NCI-H2227 (cell line): ENCODE data around the gene LPAR1.
"Not testable (repeated sequence)": the region's sequence is repeated elsewhere in the genome, so short reads cannot be mapped to it uniquely, and the experiment has no call there.

ENCODE experiments used
- DNase-seq: peaks from one replicate; lab custom pipeline; 2025; ENCODE audit not compliant: unreplicated experiment; lab: John Stamatoyannopoulos, UW

The LPAR1 gene

DNA sequence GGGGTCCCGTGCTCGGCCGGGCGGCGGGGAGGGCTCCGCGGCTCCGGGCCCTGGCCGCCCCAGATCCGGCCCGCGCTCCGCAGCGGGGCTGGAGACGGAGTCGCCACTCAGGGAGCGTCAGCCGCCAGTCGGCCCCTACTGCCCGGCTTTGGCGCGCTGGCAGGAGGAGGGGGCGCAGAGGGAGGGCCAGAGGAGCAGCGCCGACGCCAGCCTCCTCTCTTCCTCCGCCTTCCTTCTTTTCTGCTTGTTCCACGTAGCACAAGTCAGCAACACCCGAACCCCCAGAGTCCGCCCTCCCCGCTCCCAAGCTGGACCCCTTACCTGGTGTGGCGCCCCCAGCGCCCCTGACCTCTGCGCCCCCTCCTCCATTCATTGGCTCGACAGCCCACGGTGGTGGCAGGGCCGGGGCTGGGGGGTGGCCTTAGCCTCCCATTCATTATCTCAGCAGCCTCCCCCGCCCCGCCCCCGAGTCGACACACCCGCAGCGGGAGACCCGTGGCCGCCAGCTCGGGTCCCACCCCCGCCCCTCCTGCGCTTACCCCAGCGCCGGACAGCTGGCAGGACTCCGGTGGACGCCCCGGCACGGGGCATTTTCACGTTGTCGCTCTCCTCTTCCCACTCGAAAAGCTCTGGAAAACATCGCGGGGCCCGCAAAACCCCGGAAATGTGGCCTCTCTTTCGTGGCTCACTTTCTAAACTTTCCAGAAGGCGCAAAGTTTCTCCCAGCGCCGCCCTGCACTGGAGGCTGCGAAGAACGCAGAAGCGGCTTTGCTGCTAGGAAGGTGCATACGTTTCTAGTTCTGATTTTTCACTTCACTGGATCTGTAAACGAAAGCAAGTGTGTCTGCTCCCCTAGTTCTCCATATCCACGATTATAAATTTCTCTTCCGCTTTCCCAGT, at the start of gene LPAR1:
TSS of gene LPAR1 (minus strand) at position 140 of the 900 bp plus-strand sequence. CDS start 66,353 bp downstream, outside the sequence.
- DNase-seq: no peak

GRCh38 chr9:111078391-111079038, 40.2 kb upstream of the LPAR1 start:
- DNase-seq: no peak

DNA sequence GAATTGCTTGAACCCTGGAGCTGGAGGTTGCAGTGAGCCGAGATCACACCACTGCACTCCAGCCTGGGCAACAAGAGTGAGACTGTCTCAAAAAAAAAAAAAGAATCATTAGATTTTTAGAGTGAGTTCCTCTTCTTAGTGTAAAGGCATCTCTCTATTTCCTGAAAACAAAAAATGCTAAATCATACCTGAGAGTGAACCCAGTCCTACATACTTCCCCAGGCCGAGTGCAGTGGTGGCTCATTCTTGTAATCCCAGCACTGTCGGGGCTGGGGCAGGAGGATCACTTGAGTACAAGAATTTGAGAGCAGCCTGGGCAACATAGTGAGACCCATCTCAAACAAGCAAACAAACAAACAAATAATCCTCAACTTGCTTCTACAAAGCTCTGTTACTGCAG, 38.2 kb upstream of the LPAR1 start:
- no peak for DNase-seq

DNA sequence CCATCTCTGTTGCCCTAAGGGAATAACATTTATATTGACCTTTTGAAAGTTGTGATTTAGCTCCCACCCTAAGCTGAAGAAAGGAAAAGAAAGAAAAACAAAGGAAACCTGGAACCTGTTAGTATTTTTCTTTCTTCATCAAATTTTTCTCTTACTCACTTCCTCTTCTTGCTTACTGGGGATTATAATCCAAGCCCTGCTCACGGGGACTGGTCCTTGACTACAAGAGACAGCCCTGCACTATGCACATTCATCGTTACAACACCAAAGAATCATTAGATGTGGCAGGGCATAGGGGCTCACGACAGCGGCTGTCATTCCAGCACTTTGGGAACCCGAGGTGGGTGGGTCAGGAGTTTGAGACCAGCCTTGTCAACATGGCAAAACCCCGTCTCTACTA, 37.8 kb upstream of the LPAR1 start:
- DNase-seq: no peak

GRCh38 chr9:111074395-111074794, 36.1 kb upstream of the LPAR1 start:
- DNase-seq: no peak

DNA sequence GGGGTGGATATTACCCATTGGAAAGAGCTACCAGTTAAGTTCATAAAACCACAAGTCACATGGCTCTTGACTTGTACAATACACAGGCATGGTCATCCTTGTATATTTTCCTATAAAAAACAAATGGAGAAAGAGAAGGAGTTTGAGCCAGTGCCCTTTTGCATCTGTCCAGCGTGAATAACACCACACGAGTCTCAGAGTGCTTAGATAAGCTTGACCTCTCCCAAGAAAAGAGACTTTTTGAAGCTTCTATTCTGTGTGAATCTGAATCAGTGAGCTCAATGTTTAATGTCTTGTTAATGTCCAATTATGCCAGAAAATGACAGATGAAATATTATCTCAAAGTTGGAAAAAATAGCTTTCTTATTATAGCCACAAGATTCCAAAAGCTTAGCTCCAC, 30.9 kb upstream of the LPAR1 start:
- no peak for DNase-seq

- DNase-seq: no peak
These were observed 30.5 kb upstream of the LPAR1 start for GRCh38 chr9:111068771-111069170.

DNA sequence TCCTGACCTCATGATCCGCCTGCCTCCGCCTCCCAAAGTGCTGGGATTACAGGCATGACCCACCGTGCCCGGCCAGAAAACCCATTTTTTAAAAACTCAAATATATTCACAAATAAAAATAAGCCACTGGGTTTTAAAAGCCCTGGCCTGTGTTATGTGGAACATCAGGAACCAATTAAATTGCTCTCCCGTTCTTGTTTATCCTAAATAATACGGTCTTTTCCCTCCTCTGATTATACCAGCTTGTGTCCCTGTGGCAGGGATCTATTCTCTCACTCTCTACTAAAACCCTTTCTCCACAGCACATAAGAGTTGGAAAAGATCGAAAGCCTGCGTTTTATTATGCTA, 30.1 kb upstream of the LPAR1 start:
- DNase-seq: no peak

- no peak for DNase-seq
These were observed 28.2 kb upstream of the LPAR1 start for GRCh38 chr9:111066468-111066867.

- DNase-seq: no peak
These were observed 27.1 kb upstream of the LPAR1 start for GRCh38 chr9:111065414-111065813.

DNA sequence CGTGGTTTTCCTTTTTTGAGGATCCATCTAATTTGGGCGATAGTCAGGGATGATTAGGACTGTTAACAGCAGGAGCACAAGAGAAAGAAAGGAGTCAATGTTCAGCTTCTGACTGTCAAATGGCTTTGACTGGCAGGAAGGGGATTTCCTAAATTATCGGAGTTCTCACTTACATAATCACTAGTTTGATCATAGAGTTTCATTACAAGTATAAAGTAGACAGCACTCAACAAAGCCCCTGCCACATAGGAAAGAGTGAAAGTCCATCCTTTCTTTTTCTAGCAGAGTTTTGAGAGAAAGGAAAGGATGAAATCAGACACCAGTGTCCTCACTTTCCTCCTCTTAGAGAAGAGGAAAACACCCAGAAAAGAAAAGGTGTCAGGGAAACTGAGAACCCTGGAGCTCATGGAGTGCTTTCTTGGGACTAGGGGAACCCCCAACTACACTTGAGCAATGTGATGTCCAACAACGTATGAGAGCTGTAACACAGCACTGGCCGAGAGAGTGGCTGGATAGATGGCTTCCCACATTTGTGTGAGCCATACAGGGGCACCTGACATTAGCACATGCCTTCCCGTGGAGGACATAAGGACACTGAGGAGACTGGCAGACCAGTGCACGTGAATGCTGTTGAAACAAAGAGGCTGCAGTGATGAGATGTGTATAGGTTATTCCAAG, 26.0 kb upstream of the LPAR1 start:
- DNase-seq: no peak

DNA sequence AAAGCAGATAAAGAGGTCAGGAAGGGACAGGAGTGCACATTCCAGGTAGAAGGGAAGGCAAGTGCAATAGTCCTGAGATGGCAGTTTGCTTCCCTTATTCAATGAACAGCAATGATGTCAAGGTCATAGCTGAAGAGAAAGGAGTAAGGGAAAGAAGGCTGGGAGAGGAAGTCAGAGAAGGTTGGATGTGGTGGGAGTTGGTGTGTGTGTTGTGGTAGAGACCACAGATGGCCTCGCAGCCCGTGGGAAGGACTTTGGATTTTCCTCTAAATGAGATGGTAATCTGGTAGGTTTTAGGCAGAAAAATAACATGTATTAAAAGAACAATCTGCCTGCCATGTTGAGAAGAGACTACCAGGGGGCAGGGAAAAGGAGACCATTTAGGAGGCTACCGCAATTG, 25.1 kb upstream of the LPAR1 start:
- DNase-seq: no peak

GRCh38 chr9:111058166-111058565, 19.9 kb upstream of the LPAR1 start:
- DNase-seq: no peak

- DNase-seq: no peak
These were observed 18.3 kb upstream of the LPAR1 start for GRCh38 chr9:111056538-111056937.

GRCh38 chr9:111052791-111053190, 14.5 kb upstream of the LPAR1 start:
- DNase-seq: no peak

DNA sequence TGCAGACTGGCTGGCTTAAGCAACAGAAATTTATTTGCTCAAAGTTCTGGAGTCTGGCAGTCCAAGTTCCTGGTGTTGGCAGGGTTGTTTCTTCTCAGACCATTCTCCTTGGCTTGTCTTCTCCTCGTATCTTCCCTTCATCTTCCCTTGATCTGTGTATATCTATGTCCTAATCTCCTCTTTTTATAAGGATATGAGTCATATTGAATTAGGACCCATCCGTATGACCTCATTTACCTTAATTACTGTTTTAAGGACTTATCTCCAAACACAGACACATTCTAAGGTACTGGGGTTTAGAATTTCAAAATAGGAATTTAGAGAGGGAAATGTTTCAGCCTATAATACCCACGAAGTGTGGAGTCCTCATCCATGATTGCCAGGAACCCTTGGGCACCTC, 13.1 kb upstream of the LPAR1 start:
- DNase-seq: no peak

- no peak for DNase-seq
These were observed 12.5 kb upstream of the LPAR1 start for GRCh38 chr9:111050819-111051218.

DNA sequence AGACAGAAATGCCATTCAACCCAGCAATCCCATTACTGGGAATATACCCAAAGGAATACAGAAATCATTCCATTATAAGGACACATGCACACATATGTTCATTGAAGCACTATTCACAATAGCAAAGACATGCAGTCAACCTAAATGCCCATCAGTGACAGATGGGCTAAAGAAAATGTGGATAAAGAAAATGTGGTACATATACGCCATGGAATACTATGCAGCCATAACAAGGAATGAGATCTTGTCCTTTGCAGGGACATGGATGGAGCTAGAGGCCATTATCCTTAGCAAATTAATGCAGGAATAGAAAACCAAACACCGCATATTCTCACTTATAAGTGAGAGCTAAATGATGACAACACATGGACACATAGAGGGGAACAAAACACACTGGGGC, 9.0 kb upstream of the LPAR1 start:
- not testable (repeated sequence) for DNase-seq

GRCh38 chr9:111041902-111042301, 3.6 kb upstream of the LPAR1 start:
- no peak for DNase-seq

- no peak for DNase-seq
These were observed 2.2 kb upstream of the LPAR1 start for GRCh38 chr9:111040494-111040893.

DNA sequence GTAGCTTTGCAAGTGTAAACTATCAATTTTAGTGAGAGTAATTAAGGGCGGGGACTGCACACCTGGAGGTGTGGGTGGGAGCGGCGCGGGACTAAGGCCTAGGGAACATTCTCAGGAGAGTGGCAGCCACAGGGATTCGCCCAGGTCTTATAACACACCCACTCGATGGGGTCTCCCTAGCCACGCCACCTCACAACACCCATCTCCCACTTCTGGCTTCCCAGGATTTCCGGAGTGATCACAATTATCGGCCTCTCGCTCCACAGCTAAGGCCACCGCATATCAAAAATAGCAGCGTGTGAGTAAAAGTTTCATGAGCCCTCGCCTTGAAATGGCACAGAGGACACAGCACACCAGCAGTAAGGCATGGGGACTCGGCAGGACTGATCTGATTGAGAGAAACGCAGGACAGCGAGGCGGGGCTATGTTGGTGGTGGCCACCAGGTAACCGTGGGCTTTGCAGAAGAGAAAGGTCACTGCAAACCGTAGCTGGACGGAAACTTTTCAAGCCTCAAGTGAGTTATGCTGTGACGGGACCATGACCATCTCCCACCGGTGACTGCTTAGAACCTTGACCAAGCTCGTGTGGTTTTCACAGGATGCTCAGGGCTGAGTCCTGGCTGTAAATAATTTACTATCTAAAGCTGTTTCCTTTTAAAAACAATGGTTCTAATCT, 1.1 kb upstream of the LPAR1 start:
- DNase-seq: no peak
